Gastrocnemius medialis (tissue), 4 donors: ENCODE data around the gene PBX4. TPM values are rescaled to one million over a fixed set of nuclear protein-coding genes. Genes with fewer than 3 reads are reported as not detected.

Experiments used
- ATAC-seq, 2 donors: fragments of 150-250 bp; one replicate each; pipeline ENCODE4 v1.9.1; 2016
- DNase-seq, 2 donors: peaks; one replicate each; pipeline ENCODE4 v3.0.0-alpha.2; 2019
- H3K27ac ChIP-seq, 4 donors: fragments of 200-600 bp; sonication (generic); 1 replicate in 1 of 4; 2 replicates in 3 of 4; pipeline ENCODE4 v1.5.1; 2016 to 2018; ENCODE audit warnings: mild to moderate bottlenecking in 2 of 4, moderate library complexity in 1 of 4
- H3K27me3 ChIP-seq, 3 donors: fragments of 200-600 bp; sonication (generic) in 2 of 3; 1 replicate in 1 of 3; 2 replicates in 2 of 3; pipeline versions ENCODE4 v1.5.1 to v1.6.0; 2016 to 2019; ENCODE audit warnings: mild to moderate bottlenecking in 1 of 3, moderate library complexity in 1 of 3
- H3K36me3 ChIP-seq, 2 donors: fragments of 200-600 bp; sonication (generic) in 1 of 2; one replicate each; pipeline ENCODE4 v1.5.1; 2017 to 2018
- H3K4me1 ChIP-seq, 2 donors: fragments of 200-600 bp; sonication (generic) in 1 of 2; one replicate each; pipeline ENCODE4 v1.5.1; 2016 to 2017; ENCODE audit warnings: mild to moderate bottlenecking in 2 of 2
- H3K4me3 ChIP-seq, 4 donors: fragments of 200-600 bp; sonication (generic) in 3 of 4; 1 replicate in 1 of 4; 2 replicates in 3 of 4; pipeline ENCODE4 v1.5.1; 2016 to 2019; ENCODE audit warnings: mild to moderate bottlenecking in 2 of 4
- H3K9me3 ChIP-seq, 3 donors: fragments of 200-600 bp; sonication (generic) in 2 of 3; 1 replicate in 1 of 3; 2 replicates in 2 of 3; pipeline ENCODE4 v1.5.1; 2016 to 2019
- CTCF ChIP-seq, 5 experiments: fragments of 450-650 bp in 3 of 5; fragments of 200-600 bp in 2 of 5; sonication (generic) in 2 of 5; IDR thresholded peaks in 4 of 5; conservative IDR thresholded peaks in 1 of 5; 1 replicate in 4 of 5; 2 replicates in 1 of 5; pipeline ENCODE4 v1.5.1; 2016 to 2019; ENCODE audit warnings: antibody characterized with exemption in 5 of 5, mild to moderate bottlenecking in 3 of 5, moderate library complexity in 3 of 5
- POLR2A ChIP-seq, 2 donors: fragments of 450-650 bp; IDR thresholded peaks; one replicate each; pipeline ENCODE4 v1.6.1; 2017; ENCODE audit warnings: antibody characterized with exemption in 2 of 2, mild to moderate bottlenecking in 2 of 2, moderate library complexity in 2 of 2
- in situ Hi-C, 4 donors: fragments of 200-750 bp; cut with MboI; loops; one replicate each; pipeline versions ENCODE4 v1.15.0 to v1.8.0; 2017; ENCODE audit warnings: low sequenced_read_pairs in 4 of 4
- intact Hi-C: fragments of 100-400 bp; cut with DNase I; formaldehyde crosslinking; loops from one replicate; pipeline ENCODE4 v1.15.1; 2023; ENCODE audit warnings: low total_unique reads
- total RNA-seq, 4 donors: library from RNA; depleted of rRNA; stranded (reverse); fragments of >200 nt; gene quantifications; one replicate each; pipeline versions ENCODE4 v1.1.0 to v1.2.3, GENCODE V29; 2016

Gene PBX4
- total RNA-seq, 4 donors from 2014 or later, result not detected

GRCh38 chr19:19662344-19662743 lies 43.9 kb upstream of the PBX4 start:
- ATAC-seq (no peak), DNase-seq (no peak)
- Histone ChIP-seq H3K27me3 (no peaks in the 10 kb centered on the region), H3K27ac (peak overlapping the region in 2 of 4 donors; percentile 94 to 99), H3K4me3 (peak overlapping the region; percentile 77 to 96 (median 94)), H3K36me3 (peaks cover 0 to 21% of the 10 kb centered on the region in 2 donors), H3K4me1 (peaks cover 10 to 21% of the 10 kb centered on the region in 2 donors), H3K9me3 (no peaks in the 10 kb centered on the region)
- in situ Hi-C loops, result loop anchor here in 1 of 4 donors (25.0 kb wide), 1 partner anchor 275 kb away; no protein-coding TSS in a partner anchor
- intact Hi-C loops, result loop anchor here (2.0 to 5.0 kb wide), 4 partner anchors 114 to 340 kb away; partner anchors contain the start of genes GATAD2A, MAU2, SUGP1 and ZNF506
- no peak for TF ChIP-seq POLR2A (IDR thresholded peaks at IDR 0.05)
- no peak for TF ChIP-seq CTCF (IDR thresholded peaks at IDR 0.05 in 4 of 5, conservative IDR thresholded peaks at IDR 0.05 in 1 of 5)

GRCh38 chr19:19661675-19662251 lies 43.3 kb upstream of the PBX4 start:
- ATAC-seq (no peak), DNase-seq (no peak)
- TF ChIP-seq POLR2A (IDR thresholded peaks at IDR 0.05) (no peak), CTCF (IDR thresholded peaks at IDR 0.05 in 4 of 5, conservative IDR thresholded peaks at IDR 0.05 in 1 of 5) (no peak)
- Histone ChIP-seq H3K4me1 (peaks cover 10 to 21% of the 10 kb centered on the region in 2 donors), H3K36me3 (peaks cover 0 to 27% of the 10 kb centered on the region in 2 donors), H3K27ac (no peak overlapping the region), H3K27me3 (no peaks in the 10 kb centered on the region), H3K4me3 (peak overlapping the region in 2 of 4 donors; percentile 94 to 96), H3K9me3 (no peaks in the 10 kb centered on the region)
- in situ Hi-C loops (loop anchor here in 1 of 4 donors (25.0 kb wide), 1 partner anchor 274 kb away; no protein-coding TSS in a partner anchor), intact Hi-C loops (loop anchor here (2.0 to 5.0 kb wide), 4 partner anchors 115 to 339 kb away; partner anchors contain the start of genes GATAD2A, MAU2, SUGP1 and ZNF506)

GRCh38 chr19:19661141-19661674 lies 42.7 kb upstream of the PBX4 start:
- no peak for ATAC-seq
- no peak overlapping the region for H3K27ac ChIP-seq
- intact Hi-C loops (loop anchor here (5.0 kb wide), 3 partner anchors 161 to 339 kb away; partner anchors contain the start of genes GATAD2A, MAU2, SUGP1 and ZNF506), in situ Hi-C loops (loop anchor here in 1 of 4 donors (25.0 kb wide), 1 partner anchor 274 kb away; no protein-coding TSS in a partner anchor)
- no peak for TF ChIP-seq POLR2A (IDR thresholded peaks at IDR 0.05)
- no peaks in the 10 kb centered on the region for H3K9me3 ChIP-seq
- no peak for DNase-seq
- peaks cover 10 to 21% of the 10 kb centered on the region in 2 donors for H3K4me1 ChIP-seq
- no peak overlapping the region for H3K4me3 ChIP-seq
- peaks cover 0 to 33% of the 10 kb centered on the region in 2 donors for H3K36me3 ChIP-seq
- H3K27me3 ChIP-seq, result no peaks in the 10 kb centered on the region

- no peaks in the 10 kb centered on the region for H3K9me3 ChIP-seq
- no peaks in the 10 kb centered on the region for H3K27me3 ChIP-seq
- peaks cover 10 to 21% of the 10 kb centered on the region in 2 donors for H3K4me1 ChIP-seq
- intact Hi-C loops (loop anchor here (5.0 kb wide), 3 partner anchors 163 to 337 kb away; partner anchors contain the start of genes GATAD2A, MAU2, SUGP1 and ZNF506), in situ Hi-C loops (loop anchor here in 1 of 4 donors (25.0 kb wide), 1 partner anchor 272 kb away; no protein-coding TSS in a partner anchor)
- no peak overlapping the region for H3K27ac ChIP-seq
- H3K4me3 ChIP-seq, result no peak overlapping the region
- no peak for TF ChIP-seq CTCF (IDR thresholded peaks at IDR 0.05 in 4 of 5, conservative IDR thresholded peaks at IDR 0.05 in 1 of 5)
- no peak for TF ChIP-seq POLR2A (IDR thresholded peaks at IDR 0.05)
- DNase-seq (no peak), ATAC-seq (no peak)
- H3K36me3 ChIP-seq, result peaks cover 2 to 47% of the 10 kb centered on the region in 2 donors
Measured at GRCh38 chr19:19659646-19660245, 41.3 kb upstream of the PBX4 start.

GRCh38 chr19:19657397-19657783 lies 38.9 kb upstream of the PBX4 start:
- Histone ChIP-seq H3K36me3 (peaks cover 5 to 71% of the 10 kb centered on the region in 2 donors), H3K27me3 (no peaks in the 10 kb centered on the region), H3K27ac (no peak overlapping the region), H3K9me3 (no peaks in the 10 kb centered on the region), H3K4me3 (no peak overlapping the region), H3K4me1 (peaks cover 6 to 13% of the 10 kb centered on the region in 2 donors)
- intact Hi-C loops (no loop called here), in situ Hi-C loops (loop anchor here in 1 of 4 donors (25.0 kb wide), 1 partner anchor 270 kb away; no protein-coding TSS in a partner anchor)
- ATAC-seq (no peak), DNase-seq (no peak)
- TF ChIP-seq POLR2A (IDR thresholded peaks at IDR 0.05) (no peak), CTCF (IDR thresholded peaks at IDR 0.05 in 4 of 5, conservative IDR thresholded peaks at IDR 0.05 in 1 of 5) (no peak)
